Breast epithelium (tissue), 4 donors: Measurements from ENCODE around the gene PHRF1. TPM values are rescaled to one million over a fixed set of nuclear protein-coding genes. Genes with fewer than 3 reads are reported as not detected.

Experiments
- DNase-seq, 2 donors: peaks; one replicate each; pipeline ENCODE4 v3.0.0-alpha.2; 2019; ENCODE audit warnings: low spot score in 2 of 2
- H3K27ac ChIP-seq, 2 donors: fragments of 200-600 bp; sonication (generic) in 1 of 2; one replicate each; pipeline ENCODE4 v1.5.1; 2016 to 2019; ENCODE audit warnings: mild to moderate bottlenecking in 1 of 2
- H3K27me3 ChIP-seq, 2 donors: fragments of 200-600 bp; sonication (generic) in 1 of 2; one replicate each; pipeline versions ENCODE4 v1.5.1 to v1.6.0; 2017 to 2019; ENCODE audit warnings: control low read depth in 1 of 2, mild to moderate bottlenecking in 1 of 2
- H3K36me3 ChIP-seq: fragments of 200-600 bp; one replicate; pipeline ENCODE4 v1.5.1; 2019
- H3K4me1 ChIP-seq, 2 donors: fragments of 200-600 bp; sonication (generic); one replicate each; pipeline ENCODE4 v1.5.1; 2016 to 2019; ENCODE audit warnings: control low read depth in 1 of 2
- H3K4me3 ChIP-seq, 3 donors: fragments of 200-600 bp; sonication (generic); 1 replicate in 2 of 3; 2 replicates in 1 of 3; pipeline ENCODE4 v1.5.1; 2016 to 2019; ENCODE audit warnings: mild to moderate bottlenecking in 3 of 3, moderate library complexity in 2 of 3
- H3K9me3 ChIP-seq, 2 donors: fragments of 200-600 bp; sonication (generic) in 1 of 2; one replicate each; pipeline ENCODE4 v1.5.1; 2016 to 2019; ENCODE audit warnings: control low read depth in 1 of 2
- POLR2A ChIP-seq: fragments of 450-650 bp; IDR thresholded peaks from one replicate; pipeline ENCODE4 v1.6.1; 2016; ENCODE audit warnings: antibody characterized with exemption, mild to moderate bottlenecking, moderate library complexity
- POLR2AphosphoS5 ChIP-seq, 3 donors: sonication (generic); formaldehyde crosslinking; IDR thresholded peaks; one replicate each; pipeline ENCODE4 v1.6.1; 2017; ENCODE audit warnings: antibody characterized with exemption in 3 of 3
- intact Hi-C: fragments of 100-400 bp; cut with DNase I; formaldehyde crosslinking; loops from one replicate; pipeline ENCODE4 v1.15.1; 2023; ENCODE audit warnings: low total_unique reads
- total RNA-seq, 3 donors: library from RNA; depleted of rRNA; stranded (reverse); fragments of >200 nt; gene quantifications; one replicate each; pipeline ENCODE4 v1.1.0, GENCODE V29; 2016
- TF ChIP-seq, protein P1 (sequence below), 3 donors: fragments of 450-650 bp; IDR thresholded peaks; one replicate each; pipeline ENCODE4 v1.5.1; 2016 to 2017; ENCODE audit warnings: antibody characterized with exemption in 3 of 3, mild to moderate bottlenecking in 3 of 3, moderate library complexity in 3 of 3

The PHRF1 gene
- total RNA-seq, 3 donors from 2014 or later, result 18.6 to 22.1 (median 21.3) TPM

GRCh38 chr11:637593-638521, 61.6 kb downstream of the PHRF1 start:
- no peaks in the 10 kb centered on the region for H3K36me3 ChIP-seq
- TF ChIP-seq POLR2AphosphoS5 (IDR thresholded peaks at IDR 0.05), result no peak
- no peak for TF ChIP-seq POLR2A
- TF ChIP-seq, protein P1, sequence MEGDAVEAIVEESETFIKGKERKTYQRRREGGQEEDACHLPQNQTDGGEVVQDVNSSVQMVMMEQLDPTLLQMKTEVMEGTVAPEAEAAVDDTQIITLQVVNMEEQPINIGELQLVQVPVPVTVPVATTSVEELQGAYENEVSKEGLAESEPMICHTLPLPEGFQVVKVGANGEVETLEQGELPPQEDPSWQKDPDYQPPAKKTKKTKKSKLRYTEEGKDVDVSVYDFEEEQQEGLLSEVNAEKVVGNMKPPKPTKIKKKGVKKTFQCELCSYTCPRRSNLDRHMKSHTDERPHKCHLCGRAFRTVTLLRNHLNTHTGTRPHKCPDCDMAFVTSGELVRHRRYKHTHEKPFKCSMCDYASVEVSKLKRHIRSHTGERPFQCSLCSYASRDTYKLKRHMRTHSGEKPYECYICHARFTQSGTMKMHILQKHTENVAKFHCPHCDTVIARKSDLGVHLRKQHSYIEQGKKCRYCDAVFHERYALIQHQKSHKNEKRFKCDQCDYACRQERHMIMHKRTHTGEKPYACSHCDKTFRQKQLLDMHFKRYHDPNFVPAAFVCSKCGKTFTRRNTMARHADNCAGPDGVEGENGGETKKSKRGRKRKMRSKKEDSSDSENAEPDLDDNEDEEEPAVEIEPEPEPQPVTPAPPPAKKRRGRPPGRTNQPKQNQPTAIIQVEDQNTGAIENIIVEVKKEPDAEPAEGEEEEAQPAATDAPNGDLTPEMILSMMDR (IDR thresholded peaks at IDR 0.05), result no peak
- no peak overlapping the region for H3K27ac ChIP-seq
- peaks cover 0 to 14% of the 10 kb centered on the region in 2 donors for H3K4me1 ChIP-seq
- H3K9me3 ChIP-seq, result no peaks in the 10 kb centered on the region
- H3K27me3 ChIP-seq, result peaks cover 9% of the 10 kb centered on the region in 2 donors
- no peak for DNase-seq
- intact Hi-C loops, result no loop called here
- H3K4me3 ChIP-seq, result peak overlapping the region; percentile 7 to 62 (median 39)

- Histone ChIP-seq H3K36me3 (no peaks in the 10 kb centered on the region), H3K4me1 (peaks cover 0 to 14% of the 10 kb centered on the region in 2 donors), H3K4me3 (peak overlapping the region in 1 of 3 donors; percentile 52), H3K27me3 (peaks cover 9% of the 10 kb centered on the region in 2 donors), H3K27ac (no peak overlapping the region), H3K9me3 (no peaks in the 10 kb centered on the region)
- DNase-seq, result no peak
- TF ChIP-seq, protein P1 (IDR thresholded peaks at IDR 0.05), result no peak
- no peak for TF ChIP-seq POLR2A
- no peak for TF ChIP-seq POLR2AphosphoS5 (IDR thresholded peaks at IDR 0.05)
- intact Hi-C loops, result no loop called here
These were observed 62.5 kb downstream of the PHRF1 start for GRCh38 chr11:638631-639331.

GRCh38 chr11:639332-639955, 63.2 kb downstream of the PHRF1 start:
- Histone ChIP-seq H3K4me3 (peak overlapping the region in 1 of 3 donors; percentile 52), H3K27ac (no peak overlapping the region), H3K9me3 (no peaks in the 10 kb centered on the region), H3K36me3 (no peaks in the 10 kb centered on the region), H3K4me1 (peaks cover 0 to 14% of the 10 kb centered on the region in 2 donors), H3K27me3 (peaks cover 9% of the 10 kb centered on the region in 2 donors)
- intact Hi-C loops, result no loop called here
- DNase-seq, result no peak
- TF ChIP-seq POLR2A, result no peak
- TF ChIP-seq, protein P1 (IDR thresholded peaks at IDR 0.05), result no peak
- TF ChIP-seq POLR2AphosphoS5 (IDR thresholded peaks at IDR 0.05), result no peak

DNA sequence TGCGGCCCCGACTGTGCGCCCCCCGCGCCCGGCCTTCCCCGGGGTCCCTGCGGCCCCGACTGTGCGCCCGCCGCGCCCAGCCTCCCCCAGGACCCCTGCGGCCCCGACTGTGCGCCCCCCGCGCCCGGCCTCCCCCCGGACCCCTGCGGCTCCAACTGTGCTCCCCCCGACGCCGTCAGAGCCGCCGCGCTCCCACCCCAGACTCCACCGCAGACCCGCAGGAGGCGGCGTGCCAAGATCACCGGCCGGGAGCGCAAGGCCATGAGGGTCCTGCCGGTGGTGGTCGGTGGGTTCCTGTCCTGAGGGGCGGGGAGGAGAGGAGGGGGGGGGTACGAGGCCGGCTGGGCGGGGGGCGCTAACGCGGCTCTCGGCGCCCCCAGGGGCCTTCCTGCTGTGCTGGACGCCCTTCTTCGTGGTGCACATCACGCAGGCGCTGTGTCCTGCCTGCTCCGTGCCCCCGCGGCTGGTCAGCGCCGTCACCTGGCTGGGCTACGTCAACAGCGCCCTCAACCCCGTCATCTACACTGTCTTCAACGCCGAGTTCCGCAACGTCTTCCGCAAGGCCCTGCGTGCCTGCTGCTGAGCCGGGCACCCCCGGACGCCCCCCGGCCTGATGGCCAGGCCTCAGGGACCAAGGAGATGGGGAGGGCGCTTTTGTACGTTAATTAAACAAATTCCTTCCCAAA, 63.9 kb downstream of the PHRF1 start:
- DNase-seq, result no peak
- peaks cover 0 to 14% of the 10 kb centered on the region in 2 donors for H3K4me1 ChIP-seq
- H3K27me3 ChIP-seq, result peaks cover 9% of the 10 kb centered on the region in 2 donors
- H3K36me3 ChIP-seq, result no peaks in the 10 kb centered on the region
- intact Hi-C loops, result no loop called here
- TF ChIP-seq POLR2AphosphoS5 (IDR thresholded peaks at IDR 0.05), result no peak
- TF ChIP-seq, protein P1 (IDR thresholded peaks at IDR 0.05), result no peak
- TF ChIP-seq POLR2A, result no peak
- no peaks in the 10 kb centered on the region for H3K9me3 ChIP-seq
- H3K4me3 ChIP-seq, result peak overlapping the region in 1 of 3 donors; percentile 52
- no peak overlapping the region for H3K27ac ChIP-seq
